Coronary artery (tissue), 2 donors: ENCODE results near the gene SFT2D3.

ENCODE experiments used
- DNase-seq: peaks from one replicate; pipeline ENCODE4 v3.0.0-alpha.2; 2017; ENCODE audit warnings: low spot score
- H3K27ac ChIP-seq, 2 donors: fragments of 200-600 bp; sonication (generic); one replicate each; pipeline ENCODE4 v1.5.1; 2016 to 2019
- H3K4me3 ChIP-seq: fragments of 200-600 bp; sonication (generic); 2 replicates; pipeline ENCODE4 v1.5.1; 2016; ENCODE audit warnings: mild to moderate bottlenecking, moderate library complexity
- TF ChIP-seq, protein P1 (sequence below): fragments of 200-600 bp; sonication (generic); IDR thresholded peaks from one replicate; pipeline ENCODE4 v1.5.1; 2019; ENCODE audit warnings: antibody characterized with exemption

SFT2D3 gene

DNA sequence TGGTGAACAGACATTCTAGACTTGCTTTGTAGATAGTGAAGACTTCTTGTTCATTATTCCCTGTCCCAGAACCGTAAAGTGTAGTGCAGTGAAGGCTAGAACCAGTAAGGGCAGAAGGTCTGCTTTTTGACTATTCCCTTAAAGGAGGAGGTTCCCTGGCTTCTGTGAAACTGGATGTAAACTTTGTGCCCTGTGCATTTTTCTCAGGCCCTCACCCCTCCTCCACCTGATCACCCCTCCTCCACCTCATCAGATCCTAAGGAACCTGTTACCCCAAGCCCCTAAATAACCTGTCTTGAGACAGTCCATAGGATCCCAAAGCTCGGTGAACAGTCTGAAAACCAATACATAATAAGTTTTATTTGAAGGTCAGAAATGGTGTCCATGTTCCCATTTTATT is 33.7 kb downstream of the SFT2D3 start:
- H3K4me3 ChIP-seq, result no peak overlapping the region
- DNase-seq, result no peak
- H3K27ac ChIP-seq, result no peak overlapping the region
- TF ChIP-seq, protein P1, sequence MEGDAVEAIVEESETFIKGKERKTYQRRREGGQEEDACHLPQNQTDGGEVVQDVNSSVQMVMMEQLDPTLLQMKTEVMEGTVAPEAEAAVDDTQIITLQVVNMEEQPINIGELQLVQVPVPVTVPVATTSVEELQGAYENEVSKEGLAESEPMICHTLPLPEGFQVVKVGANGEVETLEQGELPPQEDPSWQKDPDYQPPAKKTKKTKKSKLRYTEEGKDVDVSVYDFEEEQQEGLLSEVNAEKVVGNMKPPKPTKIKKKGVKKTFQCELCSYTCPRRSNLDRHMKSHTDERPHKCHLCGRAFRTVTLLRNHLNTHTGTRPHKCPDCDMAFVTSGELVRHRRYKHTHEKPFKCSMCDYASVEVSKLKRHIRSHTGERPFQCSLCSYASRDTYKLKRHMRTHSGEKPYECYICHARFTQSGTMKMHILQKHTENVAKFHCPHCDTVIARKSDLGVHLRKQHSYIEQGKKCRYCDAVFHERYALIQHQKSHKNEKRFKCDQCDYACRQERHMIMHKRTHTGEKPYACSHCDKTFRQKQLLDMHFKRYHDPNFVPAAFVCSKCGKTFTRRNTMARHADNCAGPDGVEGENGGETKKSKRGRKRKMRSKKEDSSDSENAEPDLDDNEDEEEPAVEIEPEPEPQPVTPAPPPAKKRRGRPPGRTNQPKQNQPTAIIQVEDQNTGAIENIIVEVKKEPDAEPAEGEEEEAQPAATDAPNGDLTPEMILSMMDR, result no peak

DNA sequence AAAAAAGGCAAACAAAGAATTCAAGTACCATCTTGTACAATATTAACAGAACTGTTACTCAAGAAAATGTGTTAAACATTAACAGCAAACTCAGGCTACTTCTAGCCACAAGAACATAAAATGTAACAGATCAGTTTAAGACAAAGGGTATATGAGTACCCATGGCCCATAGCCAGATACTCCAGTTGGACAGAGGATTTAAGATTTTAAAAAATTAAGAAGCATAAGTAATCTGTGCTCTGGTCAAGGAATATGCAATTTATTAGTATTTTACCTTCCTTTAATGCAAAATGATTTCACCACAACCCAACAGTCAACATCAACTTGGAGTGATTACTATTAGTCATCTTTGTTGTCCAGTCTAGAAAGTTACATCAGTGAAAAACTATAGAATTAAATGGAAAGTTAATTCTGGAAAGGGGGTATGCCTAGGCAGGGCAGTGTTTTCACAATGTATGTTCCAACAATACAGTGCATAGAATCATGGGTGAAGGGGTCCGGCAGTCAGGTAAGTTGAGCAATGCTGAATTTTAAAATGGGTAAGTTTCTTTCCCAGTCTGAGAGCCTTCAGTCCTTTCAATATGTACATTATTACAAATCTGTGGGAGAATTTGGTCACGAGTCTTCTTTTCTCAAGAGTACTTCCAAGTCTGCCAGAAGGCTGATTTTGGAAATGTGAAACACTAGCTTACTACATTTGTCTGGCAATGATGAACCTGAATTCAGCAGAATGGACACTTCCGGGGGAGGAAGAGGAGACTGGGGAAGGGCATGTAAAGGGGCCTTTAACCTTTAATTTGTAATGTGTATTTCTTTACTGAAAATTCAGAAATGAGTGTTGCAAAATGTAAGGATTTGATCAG is 34.5 kb downstream of the SFT2D3 start:
- DNase-seq, result no peak
- Histone ChIP-seq H3K27ac (no peak overlapping the region), H3K4me3 (no peak overlapping the region)
- TF ChIP-seq, protein P1, result no peak

DNA sequence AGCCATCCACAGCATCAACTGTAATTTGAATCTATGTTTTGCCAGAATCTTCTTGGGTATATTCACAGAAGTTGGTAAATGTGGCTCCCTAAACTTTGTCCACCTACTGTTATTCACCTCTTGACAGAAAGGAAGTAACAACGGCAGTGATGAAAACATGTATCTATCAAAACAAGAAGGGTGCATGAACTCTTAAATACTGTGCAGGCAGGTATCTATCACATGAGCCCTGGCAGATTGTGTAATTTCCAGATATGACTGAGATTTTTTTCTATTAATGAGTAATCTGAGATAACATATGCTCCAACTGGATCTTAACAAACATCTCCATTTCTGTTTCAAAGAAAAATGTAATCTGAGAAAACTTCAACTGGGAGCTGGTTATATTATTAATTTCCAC is 36.6 kb downstream of the SFT2D3 start:
- TF ChIP-seq, protein P1, result no peak
- no peak for DNase-seq
- H3K4me3 ChIP-seq, result no peak overlapping the region
- H3K27ac ChIP-seq, result no peak overlapping the region

DNA sequence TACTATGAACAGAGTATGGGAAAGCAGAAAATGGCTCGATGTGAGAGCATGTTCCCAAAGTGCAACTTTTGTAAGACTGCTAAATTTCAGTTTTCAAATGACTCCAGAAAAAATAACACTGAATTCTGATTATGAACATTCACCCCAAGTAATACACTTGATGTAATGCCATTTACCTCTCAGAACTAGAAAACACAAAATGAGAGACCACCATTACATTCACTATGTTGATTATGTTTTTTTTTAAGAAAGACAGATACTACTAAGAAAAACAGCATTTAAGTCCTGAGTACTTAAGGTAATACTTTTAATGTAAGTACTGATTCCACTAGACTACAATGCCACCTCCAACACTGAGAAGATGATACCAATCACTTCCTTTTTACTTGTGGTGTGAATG is 38.5 kb downstream of the SFT2D3 start:
- Histone ChIP-seq H3K4me3 (no peak overlapping the region), H3K27ac (no peak overlapping the region)
- no peak for DNase-seq
- TF ChIP-seq, protein P1, result no peak

DNA sequence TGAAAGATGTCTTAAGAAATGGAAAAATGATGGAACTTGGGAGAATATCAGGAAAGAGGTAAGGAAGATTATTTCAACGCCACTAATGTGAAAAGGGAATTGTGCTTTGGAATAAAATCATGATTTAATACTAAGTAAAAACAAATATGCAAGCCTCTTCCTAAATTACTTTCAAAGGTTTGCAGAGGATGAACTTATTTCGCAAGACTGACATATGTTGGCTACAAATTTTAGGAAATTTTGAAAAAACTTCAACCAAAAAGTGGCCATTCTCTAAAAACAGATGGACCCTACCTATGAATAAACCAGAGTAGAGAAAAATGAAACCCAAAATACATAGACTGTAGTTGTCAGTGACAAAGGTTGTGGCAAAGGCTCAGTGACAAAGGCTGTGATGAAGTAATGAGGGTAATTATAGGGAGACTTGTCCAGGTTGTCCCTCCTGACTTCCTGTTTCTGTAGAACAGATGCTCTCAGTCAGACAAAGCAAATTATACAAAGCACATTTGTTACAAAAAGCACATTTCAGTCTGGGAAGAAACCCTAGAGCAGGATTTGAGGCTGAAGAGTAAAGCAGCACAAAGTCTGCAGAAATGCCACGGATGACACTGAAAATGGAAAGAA is 39.5 kb downstream of the SFT2D3 start:
- Histone ChIP-seq H3K27ac (no peak overlapping the region), H3K4me3 (no peak overlapping the region)
- DNase-seq, result no peak
- TF ChIP-seq, protein P1, result no peak

DNA sequence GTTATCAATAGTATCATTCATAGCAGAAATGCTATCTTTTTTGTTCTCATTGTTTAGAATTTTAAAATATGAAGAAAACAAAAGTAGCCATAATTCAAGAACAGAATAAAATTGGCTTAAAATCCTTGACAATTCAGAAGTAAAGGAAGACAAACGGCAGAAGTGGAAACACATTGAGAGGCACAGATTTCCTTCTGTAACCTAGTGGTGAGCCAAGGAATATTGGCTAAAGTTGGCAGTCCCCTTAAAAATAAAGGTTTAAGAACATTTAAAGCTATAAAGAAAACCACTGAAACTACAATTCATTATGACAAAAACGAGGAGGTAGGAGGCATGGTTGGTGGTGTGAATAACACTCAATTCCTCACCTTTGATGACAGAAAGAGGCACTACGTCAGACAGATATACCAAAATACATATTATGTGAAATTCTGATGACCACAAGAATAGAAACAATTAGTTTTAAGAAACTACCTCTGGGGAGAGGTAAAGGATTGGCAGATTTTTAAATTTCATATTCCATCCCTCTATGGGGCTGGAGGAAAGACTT is 42.3 kb downstream of the SFT2D3 start:
- TF ChIP-seq, protein P1, result no peak
- no peak overlapping the region for H3K27ac ChIP-seq
- DNase-seq, result no peak
- H3K4me3 ChIP-seq, result no peak overlapping the region
